Neural crest cell (in vitro differentiated cells): ENCODE measurements around the gene ELOA. TPM values are rescaled to one million over a fixed set of nuclear protein-coding genes. Genes with fewer than 3 reads are reported as not detected.
A peak's percentile ranks its signal among the peaks of the same experiment; 100 is the strongest.

Source experiments
- DNase-seq: peaks from one replicate; pipeline ENCODE4 v3.0.0; 2021; ENCODE audit warnings: low read depth, mixed read lengths, low spot score
- H3K27ac Mint-ChIP-seq: one replicate; pipeline ENCODE4 v1.8.0; 2021; ENCODE audit warnings: mild to moderate bottlenecking, mixed read lengths; ENCODE audit not compliant: unreplicated experiment
- H3K27me3 Mint-ChIP-seq: 2 replicates; pipeline ENCODE4 v1.8.0; 2021; ENCODE audit warnings: low read depth, mild to moderate bottlenecking, mixed read lengths
- H3K36me3 Mint-ChIP-seq: 2 replicates; pipeline ENCODE4 v1.8.0; 2021; ENCODE audit warnings: low read depth, mild to moderate bottlenecking, mixed read lengths
- H3K4me1 Mint-ChIP-seq: 2 replicates; pipeline ENCODE4 v1.8.0; 2021; ENCODE audit warnings: mixed read lengths
- H3K4me3 Mint-ChIP-seq: one replicate; pipeline ENCODE4 v1.8.0; 2021; ENCODE audit warnings: mild to moderate bottlenecking, mixed read lengths
- H3K9me3 Mint-ChIP-seq: 2 replicates; pipeline ENCODE4 v1.8.0; 2021; ENCODE audit warnings: mixed read lengths
- total RNA-seq: library from RNA; stranded (reverse); gene quantifications from 2 replicates; pipeline ENCODE4 v1.2.1, GENCODE V29; 2021
- TF ChIP-seq, protein P1 (sequence below): fragments of 200-600 bp; sonication (generic); conservative IDR thresholded peaks from 2 replicates; pipeline ENCODE4 v1.5.0; 2021; ENCODE audit warnings: antibody characterized with exemption, mild to moderate bottlenecking

The ELOA gene
- total RNA-seq, 1 donor from 2014 or later = 45.8 TPM

- peaks cover 18% of the 10 kb centered on the region for H3K4me1 Mint-ChIP-seq
- TF ChIP-seq, protein P1, sequence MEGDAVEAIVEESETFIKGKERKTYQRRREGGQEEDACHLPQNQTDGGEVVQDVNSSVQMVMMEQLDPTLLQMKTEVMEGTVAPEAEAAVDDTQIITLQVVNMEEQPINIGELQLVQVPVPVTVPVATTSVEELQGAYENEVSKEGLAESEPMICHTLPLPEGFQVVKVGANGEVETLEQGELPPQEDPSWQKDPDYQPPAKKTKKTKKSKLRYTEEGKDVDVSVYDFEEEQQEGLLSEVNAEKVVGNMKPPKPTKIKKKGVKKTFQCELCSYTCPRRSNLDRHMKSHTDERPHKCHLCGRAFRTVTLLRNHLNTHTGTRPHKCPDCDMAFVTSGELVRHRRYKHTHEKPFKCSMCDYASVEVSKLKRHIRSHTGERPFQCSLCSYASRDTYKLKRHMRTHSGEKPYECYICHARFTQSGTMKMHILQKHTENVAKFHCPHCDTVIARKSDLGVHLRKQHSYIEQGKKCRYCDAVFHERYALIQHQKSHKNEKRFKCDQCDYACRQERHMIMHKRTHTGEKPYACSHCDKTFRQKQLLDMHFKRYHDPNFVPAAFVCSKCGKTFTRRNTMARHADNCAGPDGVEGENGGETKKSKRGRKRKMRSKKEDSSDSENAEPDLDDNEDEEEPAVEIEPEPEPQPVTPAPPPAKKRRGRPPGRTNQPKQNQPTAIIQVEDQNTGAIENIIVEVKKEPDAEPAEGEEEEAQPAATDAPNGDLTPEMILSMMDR = no peak
- peak overlapping the region; percentile 83 for H3K4me3 Mint-ChIP-seq
- no peak overlapping the region for H3K27ac Mint-ChIP-seq
- H3K36me3 Mint-ChIP-seq = peaks cover 15% of the 10 kb centered on the region
- no peaks in the 10 kb centered on the region for H3K9me3 Mint-ChIP-seq
- H3K27me3 Mint-ChIP-seq = peaks cover 3% of the 10 kb centered on the region
- no peak for DNase-seq
Measured at GRCh38 chr1:23788695-23789094, 45.4 kb downstream of the ELOA start.

DNA sequence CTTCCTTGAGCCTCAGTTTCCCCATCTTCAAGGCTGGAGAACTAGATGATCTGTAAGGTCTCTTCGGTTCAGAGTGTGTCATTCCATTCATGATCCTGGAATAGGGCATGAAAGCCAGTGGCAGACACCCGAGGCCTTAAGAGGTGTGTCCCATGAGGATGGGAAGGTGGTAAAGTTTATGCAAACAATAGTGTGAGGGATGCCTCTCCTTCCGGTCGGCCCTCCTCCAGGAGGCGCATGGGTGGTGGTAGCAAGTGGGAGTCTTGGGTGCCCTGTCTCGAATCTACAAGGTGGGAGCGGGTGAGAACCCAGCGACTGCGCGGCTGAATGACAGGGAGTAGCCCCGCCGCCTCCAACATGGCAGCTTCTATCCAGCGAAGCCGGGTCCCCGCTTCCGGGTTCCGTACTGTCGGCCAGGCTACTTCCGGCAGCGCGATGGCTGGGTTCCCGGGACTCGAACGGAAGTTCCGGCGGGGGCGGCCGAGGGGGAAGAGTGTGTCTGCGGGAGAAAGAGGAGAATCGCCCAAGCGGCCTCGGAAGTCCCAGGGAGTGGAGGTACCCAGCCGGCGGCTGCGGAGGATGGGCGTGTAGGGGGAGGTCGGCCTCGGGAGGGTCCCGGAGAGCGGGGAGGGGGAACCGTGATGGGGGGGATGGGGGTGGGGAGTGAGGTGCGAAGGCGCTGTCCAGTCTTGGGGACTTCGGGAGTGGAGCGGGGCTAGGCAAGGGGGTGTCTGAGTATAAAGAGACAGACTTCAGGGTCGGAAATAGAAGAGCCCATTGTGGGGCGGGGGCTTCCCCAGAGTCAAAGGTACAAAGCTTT lies 47.6 kb downstream of the ELOA start, which contains the start of gene LYPLA2:
Gene LYPLA2, plus strand, starts transcription at position 450 of the 820 bp plus-strand sequence. CDS start 1,538 bp downstream, outside the sequence.
- Mint-ChIP-seq H3K4me3 (peak within 1 kb of the TSS; percentile 99), H3K36me3 (peaks cover 14% of the 10 kb centered on the region), H3K9me3 (no peaks in the 10 kb centered on the region), H3K4me1 (peaks cover 18% of the 10 kb centered on the region), H3K27ac (peak within 1 kb of the TSS; percentile 91), H3K27me3 (peaks cover 3% of the 10 kb centered on the region)
- peak; percentile 86 for DNase-seq
- TF ChIP-seq, protein P1 = no peak

- TF ChIP-seq, protein P1 = no peak
- H3K36me3 Mint-ChIP-seq = peaks cover 10% of the 10 kb centered on the region
- H3K4me3 Mint-ChIP-seq = peak overlapping the region; percentile 99
- H3K9me3 Mint-ChIP-seq = no peaks in the 10 kb centered on the region
- DNase-seq = no peak
- H3K27ac Mint-ChIP-seq = peak overlapping the region; percentile 91
- peaks cover 3% of the 10 kb centered on the region for H3K27me3 Mint-ChIP-seq
- H3K4me1 Mint-ChIP-seq = peaks cover 18% of the 10 kb centered on the region
Measured at GRCh38 chr1:23791516-23792047, 48.3 kb downstream of the ELOA start.

- Mint-ChIP-seq H3K4me1 (peaks cover 18% of the 10 kb centered on the region), H3K9me3 (no peaks in the 10 kb centered on the region), H3K4me3 (peak overlapping the region; percentile 99), H3K36me3 (peaks cover 7% of the 10 kb centered on the region), H3K27ac (no peak overlapping the region), H3K27me3 (peaks cover 3% of the 10 kb centered on the region)
- no peak for DNase-seq
- TF ChIP-seq, protein P1 = no peak
Measured at GRCh38 chr1:23792151-23792945, 49.1 kb downstream of the ELOA start.

- peaks cover under 1% of the 10 kb centered on the region for H3K36me3 Mint-ChIP-seq
- no peak for DNase-seq
- H3K27ac Mint-ChIP-seq = no peak overlapping the region
- peak overlapping the region; percentile 41 for H3K4me3 Mint-ChIP-seq
- TF ChIP-seq, protein P1 = no peak
- no peaks in the 10 kb centered on the region for H3K9me3 Mint-ChIP-seq
- peaks cover 3% of the 10 kb centered on the region for H3K27me3 Mint-ChIP-seq
- peaks cover 18% of the 10 kb centered on the region for H3K4me1 Mint-ChIP-seq
Measured at GRCh38 chr1:23793018-23793781, 49.9 kb downstream of the ELOA start.
